WTC11 (cell line): Measurements from ENCODE around the gene PAIP2B. TPM values are rescaled to one million over a fixed set of nuclear protein-coding genes. Genes with fewer than 3 reads are reported as not detected.
"Not testable (repeated sequence)": the region's sequence is repeated elsewhere in the genome, so short reads cannot be mapped to it uniquely, and the experiment has no call there.

Source experiments
- ATAC-seq: fragments of 200-7000 bp; cut with Tn5 transposase; 2 replicates; pipeline ENCODE4 v1.10.0; 2021; ENCODE audit warnings: mild to moderate bottlenecking, moderate library complexity
- CTCF ChIA-PET: fragments of 300-600 bp; sonication (Branson Sonifier 250); formaldehyde crosslinking; loops from one replicate; lab custom pipeline; 2021; ENCODE audit warnings: antibody characterized with exemption; lab: Charles Lee
- POLR2A ChIA-PET: fragments of 350-600 bp; sonication (Branson Sonifier 250); formaldehyde crosslinking; loops from one replicate; lab custom pipeline; 2021; ENCODE audit warnings: antibody characterized with exemption; lab: Charles Lee
- DNase-seq: peaks from one replicate; pipeline ENCODE4 v3.0.0; 2021; ENCODE audit warnings: low spot score
- H3K27ac Mint-ChIP-seq: 2 replicates; pipeline ENCODE4 v1.8.0; 2021; ENCODE audit warnings: mixed read lengths
- H3K27me3 Mint-ChIP-seq: 2 replicates; pipeline ENCODE4 v1.8.0; 2021; ENCODE audit warnings: low read depth, mild to moderate bottlenecking, moderate library complexity, mixed read lengths
- H3K36me3 Mint-ChIP-seq: 2 replicates; pipeline ENCODE4 v1.8.0; 2021; ENCODE audit warnings: mixed read lengths
- H3K4me1 Mint-ChIP-seq: 2 replicates; pipeline ENCODE4 v1.8.0; 2022; ENCODE audit warnings: mixed read lengths
- H3K4me3 Mint-ChIP-seq: 2 replicates; pipeline ENCODE4 v1.8.0; 2021; ENCODE audit warnings: mild to moderate bottlenecking, moderate library complexity, mixed read lengths
- H3K9me3 Mint-ChIP-seq: 2 replicates; pipeline ENCODE4 v1.8.0; 2021; ENCODE audit warnings: mixed read lengths
- CBFB ChIP-seq: sonication (generic); formaldehyde crosslinking; IDR thresholded peaks from 2 replicates; pipeline ENCODE4 v1.8.1; 2022; ENCODE audit warnings: mild to moderate bottlenecking, low read depth, missing genetic modification reagents
- CREB1 ChIP-seq: sonication (generic); formaldehyde crosslinking; IDR thresholded peaks from 2 replicates; pipeline ENCODE4 v1.8.0; 2023; ENCODE audit warnings: mild to moderate bottlenecking, missing genetic modification reagents
- ELF4 ChIP-seq: sonication (generic); formaldehyde crosslinking; IDR thresholded peaks from 2 replicates; pipeline ENCODE4 v1.8.1; 2022; ENCODE audit warnings: low read depth, mild to moderate bottlenecking, moderate library complexity, missing genetic modification reagents
- EMX1 ChIP-seq: fragments of 250-450 bp; sonication (Bioruptor Pico); IDR thresholded peaks from 2 replicates; pipeline ENCODE4 v1.8.0; 2021; ENCODE audit warnings: mild to moderate bottlenecking
- ESRRA ChIP-seq: sonication (generic); formaldehyde crosslinking; IDR thresholded peaks from 2 replicates; pipeline ENCODE4 v1.8.1; 2022; ENCODE audit warnings: mild to moderate bottlenecking, missing genetic modification reagents, borderline replicate concordance
- FOXJ3 ChIP-seq: sonication (generic); formaldehyde crosslinking; IDR thresholded peaks from 2 replicates; pipeline ENCODE4 v1.9.0; 2021; ENCODE audit warnings: missing genetic modification reagents, mild to moderate bottlenecking, borderline replicate concordance
- GABPB1 ChIP-seq: sonication (generic); formaldehyde crosslinking; IDR thresholded peaks from 2 replicates; pipeline ENCODE4 v1.8.1; 2023; ENCODE audit warnings: mild to moderate bottlenecking, missing genetic modification reagents
- NFYB ChIP-seq: sonication (generic); formaldehyde crosslinking; conservative IDR thresholded peaks from 2 replicates; pipeline ENCODE4 v1.8.0; 2022; ENCODE audit warnings: low read depth, missing genetic modification reagents
- NR1H2 ChIP-seq: sonication (generic); formaldehyde crosslinking; IDR thresholded peaks from 2 replicates; pipeline ENCODE4 v1.9.0; 2021; ENCODE audit warnings: mild to moderate bottlenecking, moderate library complexity, missing genetic modification reagents
- NR3C1 ChIP-seq: sonication (generic); formaldehyde crosslinking; conservative IDR thresholded peaks from 2 replicates; pipeline ENCODE4 v1.8.1; 2023; ENCODE audit warnings: low read depth, mild to moderate bottlenecking, missing genetic modification reagents
- SMAD4 ChIP-seq: sonication (generic); formaldehyde crosslinking; IDR thresholded peaks from 2 replicates; pipeline ENCODE4 v1.8.0; 2022; ENCODE audit warnings: mild to moderate bottlenecking, missing genetic modification reagents
- TEAD1 ChIP-seq: sonication (generic); formaldehyde crosslinking; IDR thresholded peaks from 2 replicates; pipeline ENCODE4 v1.8.0; 2022; ENCODE audit warnings: mild to moderate bottlenecking, missing genetic modification reagents
- TP53 ChIP-seq: sonication (generic); formaldehyde crosslinking; IDR thresholded peaks from 2 replicates; pipeline ENCODE4 v1.8.1; 2023; ENCODE audit warnings: mild to moderate bottlenecking, missing genetic modification reagents
- ZNF138 ChIP-seq: sonication (generic); formaldehyde crosslinking; conservative IDR thresholded peaks from 2 replicates; pipeline ENCODE4 v1.8.1; 2022; ENCODE audit warnings: mild to moderate bottlenecking, moderate library complexity, missing genetic modification reagents
- ZNF396 ChIP-seq: fragments of 250-450 bp; sonication (Bioruptor Pico); IDR thresholded peaks from 2 replicates; pipeline ENCODE4 v1.8.0; 2021; ENCODE audit warnings: mild to moderate bottlenecking, moderate library complexity, borderline replicate concordance
- ZNF416 ChIP-seq: fragments of 250-450 bp; sonication (Bioruptor Pico); IDR thresholded peaks from 2 replicates; pipeline ENCODE4 v1.9.0; 2021; ENCODE audit warnings: mild to moderate bottlenecking, inconsistent platforms
- ZNF423 ChIP-seq: fragments of 250-450 bp; sonication (Bioruptor Pico); IDR thresholded peaks from 2 replicates; pipeline ENCODE4 v2.1.2; 2022; ENCODE audit warnings: mild to moderate bottlenecking, moderate library complexity
- total RNA-seq: library from RNA; stranded (reverse); gene quantifications from 3 replicates; pipeline ENCODE4 v1.2.3, GENCODE V29; 2021
- TF ChIP-seq, protein P1 (sequence below): sonication (generic); formaldehyde crosslinking; IDR thresholded peaks from 2 replicates; pipeline ENCODE4 v1.8.1; 2023; ENCODE audit warnings: mild to moderate bottlenecking, moderate library complexity, missing genetic modification reagents
- TF ChIP-seq, protein P2 (sequence below): sonication (generic); formaldehyde crosslinking; IDR thresholded peaks from 2 replicates; pipeline ENCODE4 v1.8.0; 2022; ENCODE audit warnings: mild to moderate bottlenecking, missing genetic modification reagents
- TF ChIP-seq, protein P3 (sequence below): fragments of 250-450 bp; sonication (Bioruptor Pico); IDR thresholded peaks from 2 replicates; pipeline ENCODE4 v1.9.0; 2021; ENCODE audit warnings: mild to moderate bottlenecking
- TF ChIP-seq, protein P4 (sequence below): sonication (generic); formaldehyde crosslinking; IDR thresholded peaks from 2 replicates; pipeline ENCODE4 v1.8.1; 2023; ENCODE audit warnings: mild to moderate bottlenecking, missing genetic modification reagents, moderate library complexity
- TF ChIP-seq, protein P5 (sequence below): sonication (generic); formaldehyde crosslinking; IDR thresholded peaks from 2 replicates; pipeline ENCODE4 v1.8.0; 2023; ENCODE audit warnings: missing genetic modification reagents
- TF ChIP-seq, protein P6 (sequence below): sonication (generic); formaldehyde crosslinking; IDR thresholded peaks from 2 replicates; pipeline ENCODE4 v1.8.0; 2022; ENCODE audit warnings: mild to moderate bottlenecking, missing genetic modification reagents
- TF ChIP-seq, protein P7 (sequence below): sonication (generic); formaldehyde crosslinking; IDR thresholded peaks from 2 replicates; pipeline ENCODE4 v1.8.1; 2022; ENCODE audit warnings: mild to moderate bottlenecking, moderate library complexity, missing genetic modification reagents

Gene PAIP2B
- total RNA-seq, 1 experiment from 2014 or later = 19.3 TPM

DNA sequence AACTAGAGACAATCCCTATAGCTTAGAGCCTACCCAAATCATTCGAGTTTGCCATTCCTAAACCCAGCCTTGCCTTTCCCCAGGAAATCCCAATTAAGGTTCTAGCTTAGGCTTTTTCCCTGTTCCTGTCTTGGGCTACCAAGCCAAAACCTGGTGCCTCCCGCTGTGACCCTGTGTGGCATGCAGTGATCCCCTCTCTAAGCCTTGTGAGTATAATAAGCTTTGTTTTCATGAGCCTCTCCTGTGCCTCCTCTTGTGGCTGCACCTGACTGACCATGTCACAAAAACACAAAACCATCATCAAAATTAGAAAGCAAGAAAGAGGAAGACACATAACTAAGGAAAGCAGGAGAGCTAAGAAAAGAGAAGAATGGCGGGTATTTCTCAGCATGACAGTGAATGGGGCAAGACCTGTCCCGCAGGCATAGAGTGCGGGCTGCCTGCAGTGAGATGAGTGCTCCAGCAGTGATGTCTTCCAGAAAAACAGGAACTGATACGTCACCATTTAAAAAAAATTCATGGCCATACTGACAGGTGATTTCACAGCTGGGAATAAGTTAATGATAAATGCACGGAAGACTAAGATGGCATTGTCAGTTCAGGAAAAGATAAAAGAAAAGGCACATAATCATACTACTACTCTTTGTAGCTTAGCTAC, 9.2 kb upstream of the PAIP2B start:
- ATAC-seq (peak; percentile 79), DNase-seq (peak; percentile 38)
- Mint-ChIP-seq H3K27me3 (peaks cover 6% of the 10 kb centered on the region; the same call in 1 of the 2 replicates), H3K27ac (no peak overlapping the region), H3K36me3 (peaks cover 31% of the 10 kb centered on the region), H3K9me3 (peaks cover 34% of the 10 kb centered on the region), H3K4me3 (no peak overlapping the region), H3K4me1 (peaks cover 6% of the 10 kb centered on the region)
- TF ChIP-seq ESRRA (CRISPR knock-in tag) (no peak), ZNF423 (CRISPR knock-in tag) (0 out of 2 replicates have a peak, but pooled peaks have one; percentile 2)
- ChIA-PET POLR2A (interaction anchor here (1.4 kb wide), 1 partner anchor 9 kb away, joined by 8 read pairs; the partner anchor contains the start of gene PAIP2B), CTCF (interaction anchor here (0.7 to 2.8 kb wide), 9 partner anchors 10 to 96 kb away, joined by 3 to 18 read pairs (median 5); partner anchors contain the start of genes PAIP2B and ZNF638)

DNA sequence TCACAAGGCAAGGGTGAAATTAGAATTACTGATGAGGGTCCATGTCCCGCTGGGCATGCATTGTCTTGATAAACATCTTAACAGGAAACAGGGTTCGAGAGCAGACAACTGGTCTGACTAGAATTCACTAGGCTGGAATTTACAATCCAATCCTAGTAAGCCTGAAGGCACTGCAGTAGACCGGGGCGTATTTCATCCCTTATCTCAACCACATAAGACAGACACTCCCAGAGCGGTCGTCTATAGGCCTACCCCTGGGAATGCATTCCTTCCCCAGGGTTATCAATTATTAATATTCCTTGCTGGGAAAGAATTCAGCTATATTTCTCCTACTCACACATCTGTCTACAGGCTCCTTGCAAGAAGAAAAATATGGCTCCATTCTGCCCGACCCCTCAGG, 6.2 kb upstream of the PAIP2B start:
- H3K27ac Mint-ChIP-seq, DNase-seq, CTCF ChIA-PET: not testable (repeated sequence)

DNA sequence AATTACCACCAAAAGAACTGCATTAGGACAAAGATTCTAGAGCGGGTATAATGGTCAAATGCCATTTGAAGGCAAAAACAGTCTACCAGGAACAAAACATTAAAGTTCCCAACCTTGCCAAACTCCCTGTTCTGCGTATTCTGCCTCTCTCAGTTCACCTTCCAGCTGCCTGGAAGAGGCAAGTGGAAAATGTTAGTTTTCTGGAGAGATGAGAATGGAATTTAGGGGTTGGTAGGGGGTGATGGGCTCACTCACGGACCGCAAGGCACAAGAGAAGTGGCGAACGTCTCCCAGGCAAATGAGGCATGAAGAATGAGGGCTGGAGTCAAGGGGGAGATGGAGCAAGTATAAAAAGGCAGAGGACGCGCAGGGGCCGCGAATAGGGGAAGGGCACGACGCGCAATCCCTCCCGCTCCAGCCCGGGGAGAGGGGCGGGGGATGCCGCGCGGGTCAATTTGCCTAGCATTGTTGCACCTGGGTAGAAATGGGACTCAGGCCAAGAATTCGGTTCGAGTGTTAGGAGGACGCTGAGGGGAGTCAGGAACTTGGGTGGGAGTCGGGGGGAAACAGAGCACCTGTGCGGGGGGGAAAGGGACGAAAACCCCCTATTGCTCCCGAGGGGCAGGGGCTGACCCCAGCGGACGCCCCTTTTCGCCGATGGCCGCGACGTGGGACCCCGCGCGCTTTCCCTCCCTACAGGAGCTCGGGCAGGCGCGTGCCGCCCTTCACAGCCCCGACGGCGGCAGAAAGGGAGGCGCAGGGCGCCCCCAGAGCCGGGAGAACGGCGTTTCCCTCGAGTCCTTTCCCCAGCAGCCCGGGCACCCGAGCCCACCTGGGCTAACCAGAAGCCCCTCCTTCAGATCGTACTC, 573 bp downstream of the PAIP2B start:
- H3K36me3 Mint-ChIP-seq = peaks cover 4% of the 10 kb centered on the region; the same call in 1 of the 2 replicates
- POLR2A ChIA-PET = interaction anchor here (0.6 to 1.6 kb wide), 5 partner anchors 10 to 197 kb away, joined by 4 to 14 read pairs (median 8); partner anchors contain the start of gene ZNF638
- peak overlapping the region; percentile 98 for H3K4me3 Mint-ChIP-seq
- H3K9me3 Mint-ChIP-seq = peaks cover 18% of the 10 kb centered on the region
- DNase-seq = peak; percentile 47
- CTCF ChIA-PET = interaction anchor here (1.0 to 2.7 kb wide), 14 partner anchors 10 to 256 kb away, joined by 3 to 20 read pairs (median 6); partner anchors contain the start of gene ZNF638
- H3K27ac Mint-ChIP-seq = peak overlapping the region; percentile 96
- peaks cover 12% of the 10 kb centered on the region for H3K4me1 Mint-ChIP-seq
- peaks cover 4% of the 10 kb centered on the region; the same call in 1 of the 2 replicates for H3K27me3 Mint-ChIP-seq
- ATAC-seq = no peak
- TF ChIP-seq, protein P1, sequence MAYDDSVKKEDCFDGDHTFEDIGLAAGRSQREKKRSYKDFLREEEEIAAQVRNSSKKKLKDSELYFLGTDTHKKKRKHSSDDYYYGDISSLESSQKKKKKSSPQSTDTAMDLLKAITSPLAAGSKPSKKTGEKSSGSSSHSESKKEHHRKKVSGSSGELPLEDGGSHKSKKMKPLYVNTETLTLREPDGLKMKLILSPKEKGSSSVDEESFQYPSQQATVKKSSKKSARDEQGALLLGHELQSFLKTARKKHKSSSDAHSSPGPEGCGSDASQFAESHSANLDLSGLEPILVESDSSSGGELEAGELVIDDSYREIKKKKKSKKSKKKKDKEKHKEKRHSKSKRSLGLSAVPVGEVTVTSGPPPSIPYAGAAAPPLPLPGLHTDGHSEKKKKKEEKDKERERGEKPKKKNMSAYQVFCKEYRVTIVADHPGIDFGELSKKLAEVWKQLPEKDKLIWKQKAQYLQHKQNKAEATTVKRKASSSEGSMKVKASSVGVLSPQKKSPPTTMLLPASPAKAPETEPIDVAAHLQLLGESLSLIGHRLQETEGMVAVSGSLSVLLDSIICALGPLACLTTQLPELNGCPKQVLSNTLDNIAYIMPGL = peak; percentile 79
- no peak for TF ChIP-seq CBFB (CRISPR knock-in tag)
- TF ChIP-seq, protein P2, sequence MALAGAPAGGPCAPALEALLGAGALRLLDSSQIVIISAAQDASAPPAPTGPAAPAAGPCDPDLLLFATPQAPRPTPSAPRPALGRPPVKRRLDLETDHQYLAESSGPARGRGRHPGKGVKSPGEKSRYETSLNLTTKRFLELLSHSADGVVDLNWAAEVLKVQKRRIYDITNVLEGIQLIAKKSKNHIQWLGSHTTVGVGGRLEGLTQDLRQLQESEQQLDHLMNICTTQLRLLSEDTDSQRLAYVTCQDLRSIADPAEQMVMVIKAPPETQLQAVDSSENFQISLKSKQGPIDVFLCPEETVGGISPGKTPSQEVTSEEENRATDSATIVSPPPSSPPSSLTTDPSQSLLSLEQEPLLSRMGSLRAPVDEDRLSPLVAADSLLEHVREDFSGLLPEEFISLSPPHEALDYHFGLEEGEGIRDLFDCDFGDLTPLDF (CRISPR knock-in tag) = no peak
- no peak for TF ChIP-seq EMX1 (CRISPR knock-in tag)
- TF ChIP-seq NR3C1 (CRISPR knock-in tag) = no peak
- no peak for TF ChIP-seq ZNF138 (CRISPR knock-in tag)
- TF ChIP-seq, protein P3, sequence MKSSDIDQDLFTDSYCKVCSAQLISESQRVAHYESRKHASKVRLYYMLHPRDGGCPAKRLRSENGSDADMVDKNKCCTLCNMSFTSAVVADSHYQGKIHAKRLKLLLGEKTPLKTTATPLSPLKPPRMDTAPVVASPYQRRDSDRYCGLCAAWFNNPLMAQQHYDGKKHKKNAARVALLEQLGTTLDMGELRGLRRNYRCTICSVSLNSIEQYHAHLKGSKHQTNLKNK (CRISPR knock-in tag) = no peak
- no peak for TF ChIP-seq NR1H2 (CRISPR knock-in tag)
- 0 out of 2 replicates have a peak, but pooled peaks have one; percentile 14 for TF ChIP-seq CREB1 (CRISPR knock-in tag)
- TF ChIP-seq, protein P4, sequence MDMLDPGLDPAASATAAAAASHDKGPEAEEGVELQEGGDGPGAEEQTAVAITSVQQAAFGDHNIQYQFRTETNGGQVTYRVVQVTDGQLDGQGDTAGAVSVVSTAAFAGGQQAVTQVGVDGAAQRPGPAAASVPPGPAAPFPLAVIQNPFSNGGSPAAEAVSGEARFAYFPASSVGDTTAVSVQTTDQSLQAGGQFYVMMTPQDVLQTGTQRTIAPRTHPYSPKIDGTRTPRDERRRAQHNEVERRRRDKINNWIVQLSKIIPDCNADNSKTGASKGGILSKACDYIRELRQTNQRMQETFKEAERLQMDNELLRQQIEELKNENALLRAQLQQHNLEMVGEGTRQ (CRISPR knock-in tag) = no peak
- no peak for TF ChIP-seq TEAD1
- no peak for TF ChIP-seq GABPB1
- no peak for TF ChIP-seq ZNF396 (CRISPR knock-in tag)
- no peak for TF ChIP-seq SMAD4 (CRISPR knock-in tag)
- no peak for TF ChIP-seq FOXJ3
- no peak for TF ChIP-seq NFYB (CRISPR knock-in tag)
- TF ChIP-seq, protein P5, sequence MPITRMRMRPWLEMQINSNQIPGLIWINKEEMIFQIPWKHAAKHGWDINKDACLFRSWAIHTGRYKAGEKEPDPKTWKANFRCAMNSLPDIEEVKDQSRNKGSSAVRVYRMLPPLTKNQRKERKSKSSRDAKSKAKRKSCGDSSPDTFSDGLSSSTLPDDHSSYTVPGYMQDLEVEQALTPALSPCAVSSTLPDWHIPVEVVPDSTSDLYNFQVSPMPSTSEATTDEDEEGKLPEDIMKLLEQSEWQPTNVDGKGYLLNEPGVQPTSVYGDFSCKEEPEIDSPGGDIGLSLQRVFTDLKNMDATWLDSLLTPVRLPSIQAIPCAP = no peak
- no peak for TF ChIP-seq ZNF416 (CRISPR knock-in tag)
- TF ChIP-seq, protein P6, sequence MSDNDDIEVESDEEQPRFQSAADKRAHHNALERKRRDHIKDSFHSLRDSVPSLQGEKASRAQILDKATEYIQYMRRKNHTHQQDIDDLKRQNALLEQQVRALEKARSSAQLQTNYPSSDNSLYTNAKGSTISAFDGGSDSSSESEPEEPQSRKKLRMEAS (CRISPR knock-in tag) = peak; percentile 78
- TF ChIP-seq ELF4 (CRISPR knock-in tag) = no peak
- TF ChIP-seq TP53 (CRISPR knock-in tag) = no peak
- TF ChIP-seq, protein P7, sequence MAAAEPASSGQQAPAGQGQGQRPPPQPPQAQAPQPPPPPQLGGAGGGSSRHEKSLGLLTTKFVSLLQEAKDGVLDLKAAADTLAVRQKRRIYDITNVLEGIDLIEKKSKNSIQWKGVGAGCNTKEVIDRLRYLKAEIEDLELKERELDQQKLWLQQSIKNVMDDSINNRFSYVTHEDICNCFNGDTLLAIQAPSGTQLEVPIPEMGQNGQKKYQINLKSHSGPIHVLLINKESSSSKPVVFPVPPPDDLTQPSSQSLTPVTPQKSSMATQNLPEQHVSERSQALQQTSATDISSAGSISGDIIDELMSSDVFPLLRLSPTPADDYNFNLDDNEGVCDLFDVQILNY (CRISPR knock-in tag) = 0 out of 2 replicates have a peak, but pooled peaks have one; percentile 42

More for the DNA sequence above, 6.2 kb upstream of the PAIP2B start:
- Mint-ChIP-seq H3K9me3 (peaks cover 50% of the 10 kb centered on the region), H3K36me3 (peaks cover 31% of the 10 kb centered on the region)
- ATAC-seq, POLR2A ChIA-PET, H3K4me3 Mint-ChIP-seq, H3K4me1 Mint-ChIP-seq, H3K27me3 Mint-ChIP-seq: not testable (repeated sequence)
